OCI-LY3 (cell line): ENCODE measurements around the gene GGTA1.

Experiments used
- H2AFZ ChIP-seq: fragments of 200-600, 300-600 bp; shearing (Covaris generic); 2 replicates; pipeline ENCODE4 v1.6.0; 2014; ENCODE audit warnings: antibody characterized with exemption, low read depth, low read length
- H3K27ac ChIP-seq: fragments of 200-600, 300-600 bp; sonication (generic); 2 replicates; pipeline ENCODE4 v1.5.1; 2014; ENCODE audit warnings: mild to moderate bottlenecking, low read length, moderate library complexity, mixed read lengths
- H3K27me3 ChIP-seq: fragments of 200-600, 300-600 bp; sonication (generic); 2 replicates; pipeline ENCODE4 v1.6.1; 2014; ENCODE audit warnings: low read depth, low read length, mixed read lengths
- H3K36me3 ChIP-seq: fragments of 200-600, 300-600 bp; sonication (generic); replicated peaks from 2 replicates; pipeline ENCODE3; 2014; ENCODE audit warnings: low read depth, low read length, mixed read lengths
- H3K4me1 ChIP-seq: fragments of 300-600, 200-600 bp; sonication (generic); 2 replicates; pipeline ENCODE4 v1.6.1; 2014; ENCODE audit warnings: low read length, mixed read lengths
- H3K4me2 ChIP-seq: fragments of 200-600, 300-600 bp; sonication (generic); 2 replicates; pipeline ENCODE4 v1.6.1; 2014; ENCODE audit warnings: low read length, mixed read lengths
- H3K4me3 ChIP-seq: fragments of 300-600, 200-600 bp; sonication (generic); 2 replicates; pipeline ENCODE4 v1.5.1; 2014; ENCODE audit warnings: antibody characterized with exemption, mild to moderate bottlenecking, low read length, moderate library complexity
- H3K79me2 ChIP-seq: fragments of 300-600, 200-600 bp; shearing (Covaris generic); 2 replicates; pipeline ENCODE4 v1.6.1; 2014; ENCODE audit warnings: mild to moderate bottlenecking, low read length, mixed read lengths
- H3K9ac ChIP-seq: fragments of 300-600, 200-600 bp; shearing (Covaris generic); 2 replicates; pipeline ENCODE4 v1.6.0; 2014; ENCODE audit warnings: mild to moderate bottlenecking, low read length, moderate library complexity
- H3K9me3 ChIP-seq: fragments of 200-600, 300-600 bp; shearing (Covaris generic); 2 replicates; pipeline ENCODE4 v1.6.1; 2014; ENCODE audit warnings: low read length, mixed read lengths; ENCODE audit not compliant: insufficient read depth
- H4K20me1 ChIP-seq: fragments of 200-600, 300-600 bp; sonication (generic); 2 replicates; pipeline ENCODE4 v1.6.1; 2016; ENCODE audit warnings: low read length, mixed read lengths; ENCODE audit not compliant: insufficient read depth
- CTCF ChIP-seq: fragments of 200-600, 300-600 bp; sonication (generic); IDR thresholded peaks from 2 replicates; pipeline ENCODE4 v1.5.1; 2014; ENCODE audit warnings: antibody characterized with exemption, low read length, low read depth
- EZH2phosphoT487 ChIP-seq: fragments of 200-600 bp; shearing (Covaris generic); IDR thresholded peaks from 2 replicates; pipeline ENCODE4 v1.6.1; 2018; ENCODE audit warnings: antibody characterized with exemption, mixed run types, low read depth

The GGTA1 gene

GRCh38 chr9:121499427-121500164 lies at the start of gene GGTA1:
Gene GGTA1 (minus strand): TSS chr9:121499844. CDS start chr9:121467922, 31,922 bp downstream.
- Histone ChIP-seq H3K27me3 (0 out of 2 replicates have a peak, but pooled peaks cover 6% of the 10 kb centered on the region), H3K79me2 (no peaks in the 10 kb centered on the region), H3K9me3 (no peaks in the 10 kb centered on the region), H4K20me1 (no peaks in the 10 kb centered on the region), H3K27ac (no peak within 1 kb of the TSS), H3K36me3 (no peaks in the 10 kb centered on the region), H3K4me1 (peaks cover 14% of the 10 kb centered on the region), H3K4me3 (peak within 1 kb of the TSS; percentile 63), H2AFZ (no peak within 1 kb of the TSS), H3K4me2 (peak within 1 kb of the TSS; percentile 82), H3K9ac (no peak within 1 kb of the TSS)
- TF ChIP-seq EZH2phosphoT487 (no peak), CTCF (no peak)

GRCh38 chr9:121548666-121549065 lies 49.0 kb upstream of the GGTA1 start:
- Histone ChIP-seq H3K9ac (no peak overlapping the region), H2AFZ (no peak overlapping the region), H4K20me1 (no peaks in the 10 kb centered on the region), H3K27ac (no peak overlapping the region), H3K36me3 (no peaks in the 10 kb centered on the region), H3K27me3 (peaks cover 8% of the 10 kb centered on the region), H3K4me3 (no peak overlapping the region), H3K4me2 (no peak overlapping the region), H3K79me2 (no peaks in the 10 kb centered on the region), H3K9me3 (no peaks in the 10 kb centered on the region), H3K4me1 (peaks cover 25% of the 10 kb centered on the region)
- TF ChIP-seq CTCF (no peak), EZH2phosphoT487 (no peak)

GRCh38 chr9:121545875-121546423 lies 46.3 kb upstream of the GGTA1 start:
- Histone ChIP-seq H3K27me3 (peaks cover 5% of the 10 kb centered on the region), H2AFZ (peak overlapping the region; percentile 98), H3K79me2 (no peaks in the 10 kb centered on the region), H3K4me3 (peak overlapping the region; percentile 69), H3K9me3 (no peaks in the 10 kb centered on the region), H4K20me1 (no peaks in the 10 kb centered on the region), H3K36me3 (no peaks in the 10 kb centered on the region), H3K27ac (no peak overlapping the region), H3K9ac (peak overlapping the region; percentile 51), H3K4me2 (peak overlapping the region; percentile 65), H3K4me1 (peaks cover 6% of the 10 kb centered on the region; the same call in 1 of the 2 replicates)
- TF ChIP-seq CTCF (peak; percentile 87), EZH2phosphoT487 (no peak)

GRCh38 chr9:121545150-121545874 lies 45.7 kb upstream of the GGTA1 start:
- Histone ChIP-seq H3K36me3 (no peaks in the 10 kb centered on the region), H3K9ac (no peak overlapping the region), H3K27me3 (peaks cover 5% of the 10 kb centered on the region; the same call in 1 of the 2 replicates), H3K4me2 (peak overlapping the region; percentile 65), H3K27ac (no peak overlapping the region), H4K20me1 (no peaks in the 10 kb centered on the region), H3K79me2 (no peaks in the 10 kb centered on the region), H3K4me3 (peak overlapping the region; percentile 69), H3K9me3 (no peaks in the 10 kb centered on the region), H3K4me1 (peaks cover 3% of the 10 kb centered on the region; the same call in 1 of the 2 replicates), H2AFZ (0 out of 2 replicates have a peak overlapping the region, but pooled peaks have one; percentile 98)
- TF ChIP-seq EZH2phosphoT487, result no peak
- no peak for TF ChIP-seq CTCF
